Fibroblast of skin of scalp (primary cell): ENCODE data around the gene NUDT7.

ENCODE experiments used
- DNase-seq: peaks from one replicate; pipeline ENCODE4 v3.0.0-alpha.2; 2013

The NUDT7 gene

DNA sequence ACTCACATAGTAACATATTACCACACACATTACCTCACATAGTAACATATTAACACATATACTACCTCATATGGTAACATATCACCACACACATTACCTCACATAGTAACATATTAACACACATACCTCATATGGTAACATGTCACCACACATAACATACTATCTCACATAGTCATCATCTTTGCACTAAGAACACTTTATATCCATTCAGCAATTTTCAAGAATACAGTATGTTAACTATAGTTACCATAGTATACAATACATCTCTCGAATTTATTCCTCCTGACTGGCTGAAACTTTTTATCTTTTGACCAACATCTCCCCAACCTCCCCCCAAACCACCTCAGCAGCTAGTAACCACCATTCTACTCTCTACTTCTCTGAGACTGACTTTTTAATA is 7.6 kb downstream of the NUDT7 start:
- no peak for DNase-seq

DNA sequence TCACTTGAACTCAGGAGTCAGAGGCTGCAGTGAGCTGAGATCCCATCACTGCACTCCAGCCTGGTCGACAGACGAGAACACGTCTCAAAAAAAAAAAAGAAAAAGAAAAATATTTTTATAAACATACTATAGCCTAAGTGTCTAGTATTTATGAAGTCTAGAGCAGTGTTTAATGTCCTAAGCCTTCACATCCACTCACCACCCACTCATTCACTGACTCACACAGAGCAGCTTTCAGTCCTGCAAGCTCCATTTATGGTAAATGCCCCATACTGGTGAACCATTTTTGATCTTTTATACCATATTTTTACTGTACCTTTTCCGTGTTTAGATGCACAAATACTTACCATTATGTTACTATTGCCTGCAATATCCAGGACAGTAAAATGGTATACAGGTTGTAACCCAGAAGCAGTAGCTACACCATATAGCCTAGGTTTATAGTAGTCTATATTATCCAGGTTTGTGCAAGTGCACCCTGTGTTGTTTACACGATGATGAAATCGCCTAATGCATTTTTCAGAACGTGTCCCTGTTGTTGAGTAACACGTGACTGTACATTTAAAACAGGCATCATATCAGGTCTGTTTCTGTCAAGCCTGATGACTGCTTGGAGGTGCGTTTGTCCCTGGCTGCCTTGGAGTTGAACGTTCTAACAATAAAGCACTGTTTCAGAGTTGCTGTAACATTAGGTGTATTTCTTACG is 10.1 kb downstream of the NUDT7 start:
- peak; percentile 31 for DNase-seq

DNA sequence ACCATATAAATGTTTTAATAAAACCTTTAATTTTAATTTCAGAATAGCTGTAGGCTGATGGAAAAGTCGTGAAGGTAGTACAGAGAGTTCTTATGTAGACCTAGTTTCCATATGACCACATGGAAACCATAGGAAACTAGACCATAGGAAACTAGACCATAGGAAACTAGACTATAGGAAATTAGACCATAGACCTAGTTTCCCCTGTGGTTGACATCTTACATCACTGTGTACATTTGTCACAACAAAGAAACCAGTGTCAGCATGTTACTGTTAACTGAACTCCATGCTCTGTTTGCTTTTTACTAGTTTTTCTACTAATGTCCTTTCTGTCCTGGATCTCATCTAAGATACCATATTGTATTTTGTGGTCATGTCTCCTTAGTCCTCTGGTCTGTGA is 14.6 kb downstream of the NUDT7 start:
- no peak for DNase-seq

DNA sequence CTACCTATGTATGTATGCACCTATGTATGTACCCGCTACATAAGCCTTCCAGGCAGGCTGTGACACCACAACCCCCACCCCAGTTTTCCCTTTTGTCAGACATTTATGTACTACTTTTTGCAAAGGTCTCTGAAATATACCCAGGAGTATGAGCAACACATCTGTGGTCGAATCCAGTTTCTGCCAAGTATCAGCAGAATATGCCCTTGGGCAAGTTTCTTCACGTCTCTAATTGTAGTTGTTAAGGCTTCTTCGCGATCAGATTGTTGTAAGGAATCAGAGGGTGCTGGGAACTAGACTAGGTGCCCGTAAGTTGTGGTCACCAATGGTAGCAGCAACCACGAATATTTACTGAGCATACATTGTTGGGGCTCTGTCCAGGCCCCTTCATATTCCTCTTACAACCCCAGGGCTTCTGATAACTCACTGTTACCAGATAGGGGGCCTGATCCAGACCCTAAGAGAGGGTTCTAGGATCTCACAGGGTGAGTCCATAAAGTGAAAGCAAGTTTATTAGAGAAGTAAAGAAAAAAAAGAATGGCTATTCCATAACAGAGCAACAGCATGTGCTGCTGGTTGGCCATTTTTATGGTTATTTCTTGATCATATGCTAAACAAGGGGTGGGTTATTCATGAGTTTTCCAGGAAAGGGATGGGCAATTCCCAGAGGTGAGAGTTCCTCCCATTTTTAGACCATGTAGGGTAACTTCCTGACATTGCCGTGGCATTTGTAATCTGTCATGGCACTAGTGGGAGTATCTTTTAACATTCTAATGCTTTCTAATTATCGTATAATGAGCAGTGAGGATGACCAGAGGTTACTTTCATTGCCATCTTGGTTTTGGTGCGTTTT is 16.6 kb downstream of the NUDT7 start:
- DNase-seq, result no peak

DNA sequence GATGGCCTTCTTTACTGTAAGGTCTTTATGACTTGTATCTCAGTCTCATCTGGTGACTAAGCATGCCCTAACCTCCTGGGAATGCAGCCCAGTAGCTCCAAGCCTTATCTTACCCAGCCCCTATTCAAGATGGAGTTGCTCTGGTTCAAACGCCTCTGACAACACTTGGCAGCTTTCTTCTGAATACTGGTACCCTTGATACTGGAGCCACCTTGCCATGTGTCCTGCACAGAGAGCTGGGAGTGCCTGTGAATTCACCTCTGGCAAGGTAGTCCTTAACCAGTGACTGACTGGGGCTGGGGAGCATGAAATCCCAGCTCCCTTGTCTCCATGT is 17.2 kb downstream of the NUDT7 start:
- no peak for DNase-seq

DNA sequence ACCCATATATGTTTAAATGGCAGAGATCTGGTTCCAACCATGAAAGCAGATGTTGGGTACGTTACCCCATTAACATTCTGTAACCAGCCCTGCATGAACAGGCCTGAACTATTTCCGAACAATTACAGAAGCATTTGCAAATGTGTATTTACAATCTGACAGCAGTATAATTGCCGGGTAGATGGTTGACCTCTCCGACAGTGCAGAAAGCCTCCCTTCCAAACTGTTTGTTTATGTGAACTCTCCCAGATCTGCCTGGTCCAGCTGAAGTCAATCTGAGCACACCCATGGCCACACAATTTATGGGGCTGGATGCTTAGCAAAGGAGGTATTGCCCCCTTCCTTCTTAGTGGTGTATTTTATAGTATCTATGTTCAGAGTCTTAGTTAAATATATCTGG is 21.8 kb downstream of the NUDT7 start:
- no peak for DNase-seq

GRCh38 chr16:77745972-77746371 is 23.7 kb downstream of the NUDT7 start:
- no peak for DNase-seq

- no peak for DNase-seq
Observed at GRCh38 chr16:77748421-77749005, 26.2 kb downstream of the NUDT7 start.

DNA sequence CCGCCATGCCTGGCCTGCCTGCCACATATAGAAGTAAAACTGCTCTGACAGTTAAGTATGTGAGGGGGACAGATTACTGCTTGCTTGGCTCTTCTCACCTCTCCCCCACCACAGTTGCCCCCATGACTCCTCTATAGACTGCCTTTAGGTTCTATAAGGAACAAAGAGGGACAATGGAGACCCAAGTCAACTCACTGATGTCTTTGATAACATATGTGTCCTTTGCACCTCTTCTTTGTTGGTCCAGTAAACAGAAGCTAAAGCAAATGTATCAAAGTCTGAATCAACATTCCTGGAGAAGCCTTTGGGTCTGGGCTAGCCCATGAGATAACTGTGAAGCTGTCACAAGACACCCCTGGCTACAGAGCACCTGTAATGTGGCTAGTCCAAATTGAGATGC is 27.1 kb downstream of the NUDT7 start:
- no peak for DNase-seq

- DNase-seq, result no peak
Observed at GRCh38 chr16:77758046-77758445, 35.7 kb downstream of the NUDT7 start.

DNA sequence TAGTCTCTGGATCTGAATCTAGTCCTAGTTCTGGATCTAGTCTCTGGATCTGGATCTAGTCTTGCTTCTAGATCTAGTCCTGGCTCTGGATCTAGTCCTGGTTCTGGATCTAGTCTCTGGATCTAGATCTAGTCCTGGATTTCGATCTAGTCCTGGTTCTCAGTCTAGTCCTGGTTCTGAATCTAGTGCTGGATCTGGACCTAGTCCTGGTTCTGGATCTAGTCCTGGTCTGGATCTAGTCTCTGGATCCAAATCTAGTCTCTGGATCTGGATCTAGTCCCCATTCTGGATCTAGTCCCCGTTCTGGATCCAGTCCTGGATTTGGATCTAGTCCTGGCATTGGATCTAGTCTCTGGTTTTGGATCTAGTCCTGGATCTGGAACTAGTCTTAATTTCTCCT is 36.2 kb downstream of the NUDT7 start:
- DNase-seq, result no peak

GRCh38 chr16:77759201-77759600 is 36.9 kb downstream of the NUDT7 start:
- DNase-seq, result no peak

- no peak for DNase-seq
Observed at GRCh38 chr16:77759821-77760220, 37.5 kb downstream of the NUDT7 start.

- no peak for DNase-seq
Observed at GRCh38 chr16:77760800-77761199, 38.5 kb downstream of the NUDT7 start.

DNA sequence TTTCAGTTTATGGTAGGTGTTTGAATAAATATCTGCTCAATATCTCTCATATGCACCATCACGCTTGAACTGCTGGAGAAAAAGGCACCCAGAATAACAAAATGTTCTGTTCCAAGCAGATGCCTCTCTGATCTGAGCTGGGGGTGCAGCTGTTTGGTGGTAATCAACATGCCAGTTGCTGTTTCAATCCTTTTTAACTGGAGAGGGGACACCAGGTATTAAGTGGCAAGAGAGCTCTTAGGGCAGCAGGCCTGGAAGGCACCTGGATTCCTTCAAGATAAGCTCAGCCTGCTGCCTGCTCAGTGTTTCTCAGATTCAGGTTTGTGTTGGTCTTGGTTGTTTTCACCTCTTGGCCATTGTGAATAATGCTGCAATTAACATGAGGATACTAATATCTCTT is 38.9 kb downstream of the NUDT7 start:
- no peak for DNase-seq

- no peak for DNase-seq
Observed at GRCh38 chr16:77762262-77762661, 39.9 kb downstream of the NUDT7 start.

- DNase-seq, result no peak
Observed at GRCh38 chr16:77763994-77764393, 41.7 kb downstream of the NUDT7 start.

GRCh38 chr16:77767211-77767610 is 44.9 kb downstream of the NUDT7 start:
- no peak for DNase-seq

GRCh38 chr16:77767826-77768225 is 45.5 kb downstream of the NUDT7 start:
- no peak for DNase-seq

- DNase-seq, result no peak
Observed at GRCh38 chr16:77775911-77776909, 53.9 kb downstream of the NUDT7 start.

GRCh38 chr16:77777745-77778144 is 55.4 kb downstream of the NUDT7 start:
- no peak for DNase-seq

DNA sequence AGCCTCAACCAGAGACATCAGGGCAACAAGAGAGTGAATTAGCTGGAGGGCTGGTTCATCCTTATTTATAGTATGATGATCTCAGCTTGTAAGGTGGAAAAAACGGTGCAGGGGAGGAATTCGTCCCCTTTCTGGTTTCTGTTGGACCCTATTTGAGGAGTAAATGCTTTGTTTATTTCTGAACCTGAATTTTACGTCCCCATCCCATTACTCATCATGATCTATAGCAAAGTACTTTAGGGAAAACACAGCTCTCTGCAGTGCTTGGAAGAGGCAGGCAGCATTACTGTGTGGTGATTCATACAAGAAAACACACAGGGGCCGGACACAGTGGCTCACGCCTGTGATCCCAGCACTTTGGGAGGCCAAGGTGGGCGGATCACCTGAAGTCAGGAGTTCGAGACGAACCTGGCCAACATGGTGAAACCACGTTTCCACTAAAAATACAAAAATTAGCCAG is 58.1 kb downstream of the NUDT7 start:
- DNase-seq, result peak; percentile 44

GRCh38 chr16:77781091-77781490 is 58.8 kb downstream of the NUDT7 start:
- no peak for DNase-seq
